GM18868 (cell line): ENCODE measurements around the gene SUPT5H.

Source experiments
- ATAC-seq: cut with Tn5 transposase; IDR thresholded peaks from one replicate; pipeline ENCODE4 v1.9.1; 2021; ENCODE audit warnings: mild to moderate bottlenecking, moderate library complexity; ENCODE audit not compliant: unreplicated experiment

SUPT5H gene

GRCh38 chr19:39518458-39518857 is 73.1 kb downstream of the SUPT5H start:
- ATAC-seq = no peak

DNA sequence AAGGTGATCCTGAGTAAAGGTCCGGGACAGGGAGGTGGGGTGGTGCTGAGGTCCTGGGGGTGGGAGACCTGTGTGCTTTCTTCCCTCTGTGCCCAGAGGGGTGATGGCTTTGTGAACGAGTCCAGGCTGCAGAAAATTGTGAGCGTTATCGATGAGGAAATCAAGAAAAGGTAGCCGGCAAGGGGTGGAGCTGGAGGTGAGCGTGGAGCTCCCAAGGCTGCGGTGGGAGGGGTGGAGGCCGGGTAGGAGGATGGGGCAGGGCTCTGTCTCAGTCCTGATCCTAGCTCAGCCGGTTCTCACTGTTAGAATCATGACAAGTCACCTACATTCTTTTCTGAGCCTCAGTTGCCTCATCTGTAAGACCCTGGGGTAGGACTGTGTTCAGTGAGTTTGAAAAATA is 73.6 kb downstream of the SUPT5H start:
- ATAC-seq = no peak

DNA sequence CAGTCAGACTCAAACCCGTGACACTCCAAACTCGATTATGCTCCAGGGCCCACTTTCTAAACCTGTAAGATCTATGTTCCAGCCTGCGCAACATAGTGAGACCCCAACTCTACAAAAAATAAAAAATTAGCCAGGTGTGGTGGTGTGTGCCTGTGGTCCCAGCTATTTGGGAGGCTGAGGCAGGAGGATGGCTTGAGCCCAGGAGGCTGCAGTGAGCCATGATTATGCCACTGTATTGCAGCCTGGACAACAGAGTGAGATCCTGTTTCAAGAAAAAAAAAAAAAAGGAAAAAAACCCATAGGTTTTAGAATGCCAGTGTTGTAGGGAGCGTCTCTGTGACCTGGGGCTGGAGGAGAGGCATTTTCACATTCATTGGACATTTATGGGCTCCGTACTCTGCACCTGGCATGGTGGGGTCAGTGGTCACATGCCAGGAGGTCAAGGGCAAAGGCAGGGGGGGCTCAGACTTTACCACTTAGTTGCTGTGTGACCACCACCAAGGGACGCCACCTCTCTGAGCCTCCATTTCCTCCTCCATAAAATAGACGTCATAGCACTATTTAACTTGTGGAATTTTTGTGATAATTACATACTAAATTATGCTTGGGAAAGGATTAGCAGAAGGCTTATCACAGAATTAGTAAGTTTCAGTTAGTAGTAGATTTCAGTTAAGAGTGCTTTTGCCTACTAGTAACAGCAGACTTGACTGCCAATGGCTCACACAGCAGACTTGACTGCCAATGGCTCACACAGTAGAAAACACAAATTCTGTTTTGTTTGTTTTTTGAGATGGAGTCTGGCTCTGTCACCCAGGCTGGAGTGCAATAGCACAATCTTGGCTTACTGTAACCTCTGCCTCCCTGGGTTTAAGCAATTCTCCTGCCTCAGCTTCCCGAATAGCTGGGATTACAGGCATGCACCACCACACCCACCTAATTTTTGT is 75.4 kb downstream of the SUPT5H start:
- no peak for ATAC-seq

DNA sequence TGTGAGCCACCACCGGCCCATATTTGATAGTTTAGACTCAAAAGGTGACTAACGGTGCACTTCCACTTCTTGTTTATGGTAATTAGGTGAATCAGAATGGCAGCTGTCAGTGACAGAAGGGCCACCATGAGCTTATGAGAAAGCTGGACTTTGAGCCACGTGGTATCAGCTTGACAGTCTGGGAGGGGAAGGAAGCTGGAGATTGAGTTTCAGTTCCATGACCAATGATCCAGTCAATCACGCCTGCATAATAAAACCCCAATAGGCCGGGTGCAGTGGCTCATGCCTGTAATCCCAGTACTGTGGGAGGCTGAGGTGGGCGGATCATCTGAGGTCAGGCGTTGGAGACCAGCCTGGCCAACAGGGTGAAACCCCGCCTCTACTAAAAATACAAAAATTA is 79.1 kb downstream of the SUPT5H start:
- no peak for ATAC-seq

DNA sequence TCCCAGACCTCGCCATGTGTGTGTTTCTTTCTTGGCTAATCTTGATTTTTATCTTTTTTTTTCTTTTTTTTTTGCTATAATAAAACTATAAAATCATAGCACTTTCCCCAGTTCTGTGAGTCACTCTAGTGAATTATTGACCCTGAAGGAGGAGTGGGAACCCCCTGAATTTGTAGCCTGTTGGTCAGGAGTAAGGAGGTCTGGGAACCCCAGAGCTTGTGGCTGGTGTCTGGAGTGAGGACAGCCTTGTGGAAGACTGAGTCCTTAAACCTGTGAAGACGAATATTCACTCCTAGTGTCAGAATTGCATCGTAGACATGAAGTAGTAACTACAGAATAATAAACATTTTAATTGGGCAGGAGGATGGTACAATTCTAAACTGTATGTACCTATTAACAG is 79.8 kb downstream of the SUPT5H start:
- no peak for ATAC-seq
